Choroid plexus epithelial cell (primary cell): ENCODE data around the gene LRP1B.

Experiments used
- DNase-seq: peaks from one replicate; pipeline ENCODE4 v3.0.0-alpha.2; 2010; ENCODE audit warnings: low read depth
- H3K4me3 ChIP-seq: 2 replicates; pipeline ENCODE4 v1.5.1; 2011; ENCODE audit warnings: low read depth, mild to moderate bottlenecking, control low read depth, low read length, moderate library complexity
- TF ChIP-seq, protein P1 (sequence below): conservative IDR thresholded peaks from 2 replicates; pipeline ENCODE4 v1.5.1; 2011; ENCODE audit warnings: low read depth, mild to moderate bottlenecking, control low read depth, inconsistent platforms, low read length, moderate library complexity

Gene LRP1B

DNA sequence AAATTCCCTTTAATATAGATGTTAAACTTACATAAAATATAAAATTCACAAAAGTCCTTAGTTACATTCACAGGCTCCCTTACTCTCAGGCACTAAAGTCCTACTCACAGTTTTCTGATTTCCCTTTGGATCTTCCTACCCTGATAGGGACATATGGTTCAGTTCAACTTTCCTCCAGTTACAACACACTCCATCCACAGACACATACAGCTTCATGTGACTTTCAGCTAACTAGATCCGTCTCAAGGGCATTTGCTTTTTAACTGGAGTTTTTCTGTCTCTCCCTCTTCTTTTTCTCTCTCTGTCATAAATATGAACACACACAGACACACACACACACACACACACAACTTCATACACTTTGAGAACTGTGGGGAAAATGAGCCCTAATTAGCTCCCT, 419.2 kb downstream of the LRP1B start:
- peak; percentile 9 for DNase-seq
- TF ChIP-seq, protein P1, sequence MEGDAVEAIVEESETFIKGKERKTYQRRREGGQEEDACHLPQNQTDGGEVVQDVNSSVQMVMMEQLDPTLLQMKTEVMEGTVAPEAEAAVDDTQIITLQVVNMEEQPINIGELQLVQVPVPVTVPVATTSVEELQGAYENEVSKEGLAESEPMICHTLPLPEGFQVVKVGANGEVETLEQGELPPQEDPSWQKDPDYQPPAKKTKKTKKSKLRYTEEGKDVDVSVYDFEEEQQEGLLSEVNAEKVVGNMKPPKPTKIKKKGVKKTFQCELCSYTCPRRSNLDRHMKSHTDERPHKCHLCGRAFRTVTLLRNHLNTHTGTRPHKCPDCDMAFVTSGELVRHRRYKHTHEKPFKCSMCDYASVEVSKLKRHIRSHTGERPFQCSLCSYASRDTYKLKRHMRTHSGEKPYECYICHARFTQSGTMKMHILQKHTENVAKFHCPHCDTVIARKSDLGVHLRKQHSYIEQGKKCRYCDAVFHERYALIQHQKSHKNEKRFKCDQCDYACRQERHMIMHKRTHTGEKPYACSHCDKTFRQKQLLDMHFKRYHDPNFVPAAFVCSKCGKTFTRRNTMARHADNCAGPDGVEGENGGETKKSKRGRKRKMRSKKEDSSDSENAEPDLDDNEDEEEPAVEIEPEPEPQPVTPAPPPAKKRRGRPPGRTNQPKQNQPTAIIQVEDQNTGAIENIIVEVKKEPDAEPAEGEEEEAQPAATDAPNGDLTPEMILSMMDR = no peak
- H3K4me3 ChIP-seq = no peak overlapping the region

DNA sequence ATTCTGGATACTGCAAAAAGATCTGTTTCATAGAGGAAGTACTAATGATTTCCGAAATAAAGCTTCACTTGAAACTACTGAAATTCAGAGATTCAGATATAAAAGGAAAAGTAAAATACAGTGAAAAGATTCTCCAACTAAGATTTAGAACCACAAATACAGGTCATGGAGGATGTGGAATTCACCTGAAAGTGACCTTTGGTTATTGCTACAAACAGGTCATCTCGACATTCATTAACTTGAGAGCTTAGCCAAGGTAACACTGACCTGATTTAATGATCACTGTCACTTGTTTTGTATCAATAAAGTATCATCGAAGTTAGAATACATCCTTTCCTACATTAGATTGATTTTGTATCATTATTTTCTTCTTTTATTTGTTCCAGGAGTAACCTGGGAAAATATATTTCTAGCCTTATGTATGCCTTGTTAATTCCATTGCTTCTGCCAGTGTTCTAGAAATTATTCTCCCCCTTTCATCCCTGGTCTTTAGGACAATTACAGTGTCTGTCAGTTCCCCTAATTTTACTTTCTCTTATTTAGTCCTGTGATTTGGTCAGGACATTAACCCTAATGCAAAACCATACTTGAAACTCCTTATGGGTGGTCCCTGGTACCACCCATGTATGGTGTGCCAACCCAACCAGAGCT, 420.1 kb downstream of the LRP1B start:
- TF ChIP-seq, protein P1 = no peak
- DNase-seq = no peak
- no peak overlapping the region for H3K4me3 ChIP-seq

DNA sequence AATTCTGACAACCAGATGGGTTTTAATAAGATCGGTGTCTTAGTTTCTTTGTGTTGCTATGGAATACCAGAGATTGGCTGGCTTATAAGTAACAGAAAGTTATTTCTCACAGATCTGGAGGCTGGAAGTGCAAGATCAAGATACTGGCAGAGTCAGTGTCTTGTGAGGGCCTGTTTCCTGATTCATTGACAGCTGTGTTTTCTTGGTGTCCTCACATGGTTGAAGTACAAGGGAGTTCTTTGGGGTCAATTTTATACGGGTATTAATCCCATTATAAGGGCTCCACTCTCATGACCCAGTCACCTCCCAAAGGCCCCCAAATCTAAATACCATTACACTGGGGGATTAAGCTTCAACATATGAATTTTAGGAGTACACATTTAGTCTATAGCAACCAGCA, 421.1 kb downstream of the LRP1B start:
- DNase-seq = no peak
- no peak overlapping the region for H3K4me3 ChIP-seq
- TF ChIP-seq, protein P1 = no peak

DNA sequence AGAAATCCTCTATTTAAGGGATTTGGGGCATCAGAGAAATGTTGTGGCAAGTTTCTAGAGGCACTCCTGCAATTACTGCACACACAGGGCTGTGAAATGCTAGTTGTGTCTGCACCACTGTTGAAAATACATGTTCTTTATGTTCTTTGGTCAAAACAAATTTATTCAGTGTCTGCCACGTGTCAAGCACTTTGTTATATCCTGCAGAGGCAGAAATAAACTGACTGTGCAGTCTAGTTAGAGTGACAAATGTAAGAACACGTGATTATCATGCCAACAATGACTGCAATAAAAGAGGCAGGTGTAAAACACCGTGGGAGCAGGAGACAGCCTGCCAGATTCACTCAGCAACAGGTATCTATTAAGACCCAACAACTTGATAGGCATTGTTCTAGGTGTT, 423.3 kb downstream of the LRP1B start:
- TF ChIP-seq, protein P1 = no peak
- H3K4me3 ChIP-seq = no peak overlapping the region
- DNase-seq = no peak

DNA sequence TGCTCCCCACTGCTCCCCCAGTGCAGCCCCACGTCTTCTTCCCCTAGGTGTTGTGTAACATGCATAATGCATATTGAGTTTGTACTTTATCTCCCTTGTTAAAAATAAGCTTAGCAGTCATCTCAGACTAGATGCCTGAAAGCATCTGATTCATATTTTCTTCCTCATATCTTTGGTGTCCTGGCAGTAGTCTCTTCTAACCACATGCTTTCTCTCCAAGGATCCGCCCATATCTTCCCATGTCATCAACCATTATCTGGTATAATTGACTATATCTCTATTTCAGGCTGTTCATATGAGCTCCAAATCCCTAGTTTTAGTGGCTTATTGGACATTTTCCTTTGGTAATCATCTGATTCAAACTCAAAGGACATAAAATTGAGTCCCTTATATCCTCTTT, 426.3 kb downstream of the LRP1B start:
- TF ChIP-seq, protein P1 = no peak
- no peak overlapping the region for H3K4me3 ChIP-seq
- DNase-seq = no peak

DNA sequence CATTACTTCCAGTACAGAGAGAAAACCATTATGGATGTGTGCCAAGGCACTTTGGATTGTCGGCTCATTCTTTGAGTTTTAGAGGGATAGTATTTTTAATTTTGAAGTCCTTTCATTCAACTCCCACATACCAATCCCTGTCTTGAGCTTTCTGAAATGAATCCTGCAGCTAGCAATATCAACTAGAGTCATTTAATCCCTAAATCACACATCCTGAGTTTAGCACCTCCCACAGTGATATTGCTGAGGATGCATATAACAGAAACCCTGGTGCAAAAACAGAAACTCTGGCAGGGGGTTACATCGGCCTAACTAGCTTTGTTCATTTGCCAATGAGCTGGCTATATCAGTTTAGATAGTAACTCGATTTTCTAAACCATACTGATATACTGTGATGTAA, 427.3 kb downstream of the LRP1B start:
- TF ChIP-seq, protein P1 = no peak
- DNase-seq = no peak
- no peak overlapping the region for H3K4me3 ChIP-seq

DNA sequence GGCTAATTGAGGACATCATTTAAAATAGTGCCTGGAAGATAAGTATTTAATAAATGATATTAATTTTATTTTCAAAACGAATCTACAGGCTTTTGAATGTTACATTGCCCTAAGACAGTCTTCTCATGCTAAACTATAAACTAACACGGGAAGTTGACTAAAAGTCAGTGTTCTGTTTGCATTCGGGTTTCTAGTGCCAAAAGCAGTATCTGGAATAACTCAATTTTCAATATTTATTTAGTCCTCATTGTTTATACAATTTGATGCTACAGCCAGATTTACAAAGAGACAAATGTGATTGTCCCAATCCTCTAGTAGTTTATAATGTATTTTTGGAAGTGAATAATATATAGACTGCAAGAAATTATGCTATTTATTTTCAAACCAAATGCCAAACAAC, 429.2 kb downstream of the LRP1B start:
- TF ChIP-seq, protein P1 = no peak
- no peak for DNase-seq
- no peak overlapping the region for H3K4me3 ChIP-seq
